ENCODE data around the gene PNMA1.

PNMA1 gene

GRCh38 chr14:73753887-73754795 is 40.0 kb upstream of the PNMA1 start:
- Mint-ChIP-seq H3K36me3 (ENCODE audit: low read depth) (peaks cover 23% of the 10 kb centered on the region), H3K4me1 (ENCODE audit: low read depth) (peaks cover 95% of the 10 kb centered on the region), H3K4me3 (peak overlapping the region; percentile 94), H3K27ac (peak overlapping the region; percentile 95), H3K9me3 (no peaks in the 10 kb centered on the region), H3K27me3 (no peaks in the 10 kb centered on the region)

DNA sequence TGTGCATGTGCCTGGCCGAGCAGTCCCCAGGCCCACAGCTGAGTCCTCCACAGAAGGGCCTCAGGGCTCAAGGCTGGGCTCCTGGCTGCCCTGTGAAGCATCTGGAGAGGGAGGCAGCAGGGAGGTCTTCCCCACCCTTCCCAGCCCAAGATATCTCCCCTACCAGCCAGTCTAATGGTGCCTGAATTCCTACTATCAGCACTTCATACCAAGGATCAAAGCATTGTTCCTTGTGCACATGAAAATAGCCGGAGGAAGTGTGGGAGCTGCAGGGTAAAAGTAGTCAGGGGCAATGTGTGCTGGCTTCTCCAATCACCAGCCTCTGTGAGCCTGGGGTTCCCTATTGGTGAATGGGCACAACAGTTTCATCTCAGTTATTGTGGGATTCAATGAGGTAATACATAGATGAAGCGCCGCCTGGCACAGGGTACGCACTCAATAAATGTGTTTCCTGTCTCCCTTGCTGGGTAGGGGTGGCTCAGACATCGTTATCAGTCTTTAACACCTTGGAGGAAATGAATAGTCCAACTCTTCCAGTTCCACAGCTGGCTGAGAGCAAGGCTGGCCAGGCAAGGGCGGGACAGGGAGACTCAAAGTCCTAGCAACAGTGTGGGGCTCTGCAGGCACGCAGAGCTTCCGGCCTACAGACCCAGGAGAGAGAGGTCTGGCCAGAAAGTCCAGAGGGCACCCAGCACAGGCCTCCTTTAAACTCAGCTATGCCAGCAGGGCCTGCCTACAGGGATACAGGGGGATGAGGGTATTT is 39.1 kb upstream of the PNMA1 start:
- H3K4me3 Mint-ChIP-seq: peak overlapping the region; percentile 94
- H3K36me3 Mint-ChIP-seq (ENCODE audit: low read depth): peaks cover 24% of the 10 kb centered on the region
- peak overlapping the region; percentile 95 for H3K27ac Mint-ChIP-seq
- peaks cover 100% of the 10 kb centered on the region for H3K4me1 Mint-ChIP-seq (ENCODE audit: low read depth)
- H3K9me3 Mint-ChIP-seq: no peaks in the 10 kb centered on the region
- H3K27me3 Mint-ChIP-seq: no peaks in the 10 kb centered on the region

DNA sequence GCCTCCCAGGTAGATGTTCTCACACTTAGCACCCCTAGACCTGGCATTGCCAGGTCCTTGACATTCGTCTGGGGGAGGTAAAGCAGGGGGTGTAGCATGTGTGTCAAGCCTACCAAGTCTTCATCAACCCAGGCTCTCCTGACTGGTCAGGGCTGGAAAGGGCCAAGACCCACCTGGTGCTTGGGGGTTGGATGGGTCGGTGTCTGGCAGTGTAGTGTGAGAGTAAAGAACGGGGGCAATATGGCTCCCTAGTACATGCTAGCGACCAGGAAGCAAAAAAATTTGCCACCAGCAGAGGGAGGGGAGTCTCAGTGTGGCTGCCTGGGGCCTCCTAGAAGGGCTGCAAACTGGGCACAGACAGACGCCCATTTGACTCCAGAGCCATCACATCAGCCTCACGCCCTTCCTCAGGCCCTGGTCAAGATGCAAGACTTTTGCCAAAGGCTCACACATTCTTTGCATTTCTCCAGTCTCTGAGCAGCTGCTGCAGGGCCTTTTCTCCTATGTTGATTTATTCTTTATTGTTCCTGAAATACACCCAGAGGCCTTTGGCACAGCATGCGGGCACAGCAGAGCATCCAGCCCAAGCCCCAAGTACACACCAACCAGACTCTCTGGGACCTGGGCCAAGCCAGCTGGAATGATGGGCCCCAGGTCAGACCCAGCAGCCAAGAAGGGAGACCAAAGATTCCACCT is 38.3 kb upstream of the PNMA1 start:
- H3K27ac Mint-ChIP-seq: peak overlapping the region; percentile 95
- H3K9me3 Mint-ChIP-seq: no peaks in the 10 kb centered on the region
- H3K4me3 Mint-ChIP-seq: peak overlapping the region; percentile 21
- peaks cover 22% of the 10 kb centered on the region for H3K36me3 Mint-ChIP-seq (ENCODE audit: low read depth)
- no peaks in the 10 kb centered on the region for H3K27me3 Mint-ChIP-seq
- H3K4me1 Mint-ChIP-seq (ENCODE audit: low read depth): peaks cover 100% of the 10 kb centered on the region

DNA sequence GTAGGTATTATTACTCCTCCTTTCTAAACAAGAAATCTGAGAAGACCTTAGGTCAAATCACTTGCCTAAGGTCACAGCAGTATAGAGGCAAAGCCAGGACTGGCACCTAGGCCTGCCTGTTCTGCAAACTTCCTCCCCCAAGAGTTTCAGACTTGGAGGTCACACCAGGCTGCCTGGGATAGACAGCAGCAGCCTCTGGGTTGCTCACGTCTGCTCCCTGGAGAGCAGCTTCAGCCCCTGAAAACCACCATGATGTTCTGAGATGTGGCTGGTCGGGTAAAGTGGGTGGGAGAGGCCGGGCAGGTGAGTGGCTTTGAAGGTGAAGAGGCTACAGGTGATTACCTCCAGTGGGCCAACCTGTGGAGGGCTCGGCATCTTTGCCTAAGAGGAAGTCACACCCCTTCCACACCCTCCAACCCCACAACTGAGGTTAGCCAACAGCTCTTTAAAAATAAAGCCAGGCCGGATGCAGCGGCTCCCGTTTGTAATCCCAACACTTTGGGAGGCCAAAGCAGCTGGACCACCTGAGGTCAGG is 37.0 kb upstream of the PNMA1 start:
- H3K27me3 Mint-ChIP-seq: no peaks in the 10 kb centered on the region

GRCh38 chr14:73750531-73750901 is 36.3 kb upstream of the PNMA1 start:
- H3K27me3 Mint-ChIP-seq: no peaks in the 10 kb centered on the region

More for the DNA sequence above, 37.0 kb upstream of the PNMA1 start:
- peaks cover 100% of the 10 kb centered on the region for H3K4me1 Mint-ChIP-seq (ENCODE audit: low read depth)
- H3K9me3 Mint-ChIP-seq: no peaks in the 10 kb centered on the region
- H3K4me3 Mint-ChIP-seq: peak overlapping the region; percentile 47
- peak overlapping the region; percentile 95 for H3K27ac Mint-ChIP-seq
- peaks cover 20% of the 10 kb centered on the region for H3K36me3 Mint-ChIP-seq (ENCODE audit: low read depth)

DNA sequence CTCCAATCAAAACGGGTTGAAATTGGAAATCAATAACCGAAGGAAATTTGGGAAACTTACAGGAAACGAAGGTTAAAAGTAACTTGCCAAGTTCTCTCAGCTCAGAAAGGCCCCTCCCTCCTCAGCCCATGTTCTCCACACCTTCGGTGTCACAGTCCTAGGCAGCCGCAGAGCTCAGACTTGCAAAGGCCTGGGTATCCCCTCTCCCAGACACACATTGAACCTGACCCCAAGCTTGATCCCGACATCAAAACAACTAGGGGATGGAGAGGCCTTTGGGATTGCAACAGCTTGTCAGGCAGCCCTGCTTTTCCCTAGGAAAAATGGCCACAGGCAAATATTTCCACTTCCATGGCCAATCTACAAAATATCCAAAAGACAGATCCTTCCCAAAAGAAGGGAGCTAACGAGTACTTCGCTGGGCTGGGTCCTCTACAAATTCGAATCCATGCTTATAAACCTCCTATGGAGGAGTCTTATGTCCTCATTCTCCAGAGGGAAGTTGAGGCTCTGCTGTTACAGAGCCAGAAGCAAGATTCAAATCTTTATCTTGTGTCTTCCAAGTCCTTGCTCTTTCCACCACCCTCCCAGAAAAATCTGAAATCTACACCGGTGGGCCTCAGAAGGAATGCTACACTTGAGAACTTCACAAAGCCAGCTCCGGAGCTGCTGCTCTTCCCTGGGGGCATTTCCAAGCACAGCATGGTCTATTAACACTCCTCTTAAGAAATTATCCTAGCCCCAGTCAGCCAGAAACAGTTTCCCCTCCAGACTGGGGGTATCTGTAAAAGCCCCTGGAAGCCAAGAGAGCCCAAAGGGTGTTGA is 35.7 kb upstream of the PNMA1 start:
- Mint-ChIP-seq H3K4me1 (ENCODE audit: low read depth) (peaks cover 100% of the 10 kb centered on the region), H3K9me3 (no peaks in the 10 kb centered on the region), H3K4me3 (no peak overlapping the region), H3K27me3 (no peaks in the 10 kb centered on the region), H3K27ac (peak overlapping the region; percentile 67), H3K36me3 (ENCODE audit: low read depth) (peaks cover 20% of the 10 kb centered on the region)

More at GRCh38 chr14:73750531-73750901, 36.3 kb upstream of the PNMA1 start:
- Mint-ChIP-seq H3K36me3 (ENCODE audit: low read depth) (peaks cover 20% of the 10 kb centered on the region), H3K4me1 (ENCODE audit: low read depth) (peaks cover 100% of the 10 kb centered on the region), H3K4me3 (no peak overlapping the region), H3K27ac (no peak overlapping the region), H3K9me3 (no peaks in the 10 kb centered on the region)

DNA sequence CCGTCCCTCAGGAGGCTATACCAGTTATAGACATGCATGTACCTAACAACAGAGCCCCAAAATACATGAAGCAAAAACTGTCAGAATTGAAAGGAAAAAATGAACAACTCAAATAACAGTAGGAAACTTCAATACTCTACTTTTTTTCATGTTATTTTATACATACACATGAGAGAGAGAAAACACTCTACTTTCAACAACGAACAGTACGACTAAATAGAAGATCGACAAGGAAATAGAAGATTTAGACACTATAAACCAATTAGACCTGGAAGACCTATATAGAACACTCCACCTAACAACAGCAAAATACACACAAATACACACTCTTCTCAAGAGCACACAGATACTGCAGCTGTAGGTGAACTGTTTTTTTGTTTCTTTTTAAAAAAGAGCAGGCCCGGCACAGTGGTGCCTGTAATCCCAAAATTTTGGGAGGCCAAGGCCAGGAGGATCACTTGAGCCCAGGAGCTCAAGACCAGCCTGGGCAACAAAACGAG is 34.7 kb upstream of the PNMA1 start:
- Mint-ChIP-seq H3K27me3 (no peaks in the 10 kb centered on the region), H3K4me1 (ENCODE audit: low read depth) (peaks cover 100% of the 10 kb centered on the region), H3K4me3 (peak overlapping the region; percentile 60), H3K9me3 (no peaks in the 10 kb centered on the region), H3K36me3 (ENCODE audit: low read depth) (peaks cover 20% of the 10 kb centered on the region), H3K27ac (peak overlapping the region; percentile 80)

DNA sequence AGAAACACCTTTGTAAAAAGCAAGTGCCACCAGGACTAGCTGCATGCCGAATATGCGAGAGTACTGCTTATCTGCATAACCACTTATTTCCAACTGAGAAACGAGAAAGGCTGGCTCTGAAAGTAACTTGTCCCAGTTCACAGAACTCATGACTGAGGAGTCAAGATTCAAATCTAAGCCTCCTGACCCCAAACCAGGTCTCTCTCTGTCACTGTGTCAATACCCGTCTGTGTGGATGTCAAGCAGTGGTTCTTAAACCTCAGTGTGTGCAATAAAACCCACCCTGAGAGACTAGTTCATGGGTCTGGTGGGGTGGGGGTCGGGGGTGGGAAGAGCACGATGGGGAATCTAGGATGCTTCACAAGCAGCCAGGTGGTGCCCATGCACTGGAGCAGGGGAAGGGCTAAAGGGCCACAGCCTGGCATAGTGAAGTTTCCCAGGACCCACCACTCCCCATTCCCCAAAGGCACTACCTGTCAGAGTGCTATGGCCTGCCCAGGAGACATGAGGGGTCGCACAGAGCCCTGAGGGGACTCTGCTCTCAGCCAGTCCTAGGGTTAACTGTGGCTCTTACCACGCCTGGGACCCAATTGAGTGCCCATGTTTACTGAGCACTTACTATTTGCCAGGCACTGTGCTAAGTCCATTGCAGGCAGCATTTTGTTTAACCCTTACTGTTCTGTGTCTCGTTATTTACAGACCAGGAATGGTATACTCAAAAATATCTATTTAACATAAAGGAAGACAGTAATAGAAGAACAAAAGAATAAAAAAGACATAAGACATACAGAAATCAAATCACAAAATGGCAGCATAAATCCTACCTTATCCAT is 33.4 kb upstream of the PNMA1 start:
- H3K4me3 Mint-ChIP-seq: no peak overlapping the region
- peaks cover 100% of the 10 kb centered on the region for H3K4me1 Mint-ChIP-seq (ENCODE audit: low read depth)
- H3K36me3 Mint-ChIP-seq (ENCODE audit: low read depth): peaks cover 20% of the 10 kb centered on the region

GRCh38 chr14:73746520-73747378 is 32.6 kb upstream of the PNMA1 start:
- H3K9me3 Mint-ChIP-seq: no peaks in the 10 kb centered on the region
- H3K36me3 Mint-ChIP-seq (ENCODE audit: low read depth): peaks cover 15% of the 10 kb centered on the region
- H3K4me1 Mint-ChIP-seq (ENCODE audit: low read depth): peaks cover 100% of the 10 kb centered on the region
- no peak overlapping the region for H3K4me3 Mint-ChIP-seq
- H3K27ac Mint-ChIP-seq: no peak overlapping the region
- H3K27me3 Mint-ChIP-seq: no peaks in the 10 kb centered on the region

More for the DNA sequence above, 33.4 kb upstream of the PNMA1 start:
- Mint-ChIP-seq H3K27me3 (no peaks in the 10 kb centered on the region), H3K27ac (peak overlapping the region; percentile 80), H3K9me3 (no peaks in the 10 kb centered on the region)

DNA sequence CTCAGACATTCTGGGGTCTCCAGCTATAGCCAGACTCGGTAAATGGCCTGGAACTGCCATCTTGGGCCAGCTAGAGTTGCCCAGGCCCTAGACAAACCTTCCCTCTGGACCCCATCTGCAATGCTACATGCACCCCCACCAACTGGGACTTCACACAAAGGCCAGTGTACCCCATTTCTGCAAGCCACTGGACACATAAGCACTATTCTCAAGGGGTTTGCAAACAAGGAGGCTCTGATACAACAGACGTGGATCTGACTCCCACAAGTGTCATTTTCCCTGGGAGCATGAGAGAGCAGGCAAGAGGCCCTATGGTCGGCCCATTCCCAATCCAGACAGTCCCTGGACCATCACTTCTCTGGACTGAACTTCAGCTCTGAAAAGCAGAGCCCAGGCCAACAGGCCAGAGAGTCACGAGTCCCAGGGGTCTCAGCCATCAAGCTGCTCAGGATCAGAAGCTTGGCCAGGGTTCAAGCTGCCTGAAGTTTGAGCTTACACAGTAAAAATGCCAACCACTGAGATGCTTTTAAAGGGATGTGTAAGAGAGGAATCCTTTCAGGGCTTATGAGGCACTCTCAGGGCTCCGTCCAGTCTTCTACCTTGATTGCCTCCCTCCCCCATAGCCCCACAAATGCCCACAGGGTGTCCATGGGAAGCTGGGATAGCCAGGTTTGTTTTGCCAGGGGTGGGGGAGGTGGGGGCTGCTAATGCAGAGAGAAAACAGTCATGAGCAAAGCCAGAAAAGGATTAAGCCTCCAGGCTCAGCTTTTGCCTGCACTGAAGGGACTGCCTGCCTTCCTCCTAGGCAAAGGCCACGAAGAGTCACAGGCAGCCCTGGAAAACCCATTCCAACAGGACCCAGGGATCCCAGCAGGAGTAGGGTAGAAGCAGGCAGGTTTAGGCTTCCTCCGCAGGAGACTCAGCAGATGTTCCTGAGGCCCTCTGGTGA is 31.7 kb upstream of the PNMA1 start:
- H3K27me3 Mint-ChIP-seq: no peaks in the 10 kb centered on the region
- no peaks in the 10 kb centered on the region for H3K9me3 Mint-ChIP-seq
- H3K4me1 Mint-ChIP-seq (ENCODE audit: low read depth): peaks cover 100% of the 10 kb centered on the region
- peak overlapping the region; percentile 94 for H3K27ac Mint-ChIP-seq
- H3K4me3 Mint-ChIP-seq: no peak overlapping the region
- peaks cover 15% of the 10 kb centered on the region for H3K36me3 Mint-ChIP-seq (ENCODE audit: low read depth)

- H3K4me3 Mint-ChIP-seq: peak overlapping the region; percentile 76
- peaks cover 100% of the 10 kb centered on the region for H3K4me1 Mint-ChIP-seq (ENCODE audit: low read depth)
- H3K27me3 Mint-ChIP-seq: no peaks in the 10 kb centered on the region
- peaks cover 15% of the 10 kb centered on the region for H3K36me3 Mint-ChIP-seq (ENCODE audit: low read depth)
- H3K27ac Mint-ChIP-seq: peak overlapping the region; percentile 94
- no peaks in the 10 kb centered on the region for H3K9me3 Mint-ChIP-seq
These were observed 30.8 kb upstream of the PNMA1 start for GRCh38 chr14:73744874-73745529.

Data from stimulated activated naive CD8-positive, alpha-beta T cell treated with anti-CD3 and anti-CD28 coated beads, Interleukin-15, Interleukin-2, amounts not matched to agents 100 ng/mL and 50 ng/mL, for 24 hours (primary cell).